IPS DF 6.9 (cell line): Measurements from ENCODE around the gene GSTK1.

Experiments used
- DNase-seq: peaks from one replicate; pipeline ENCODE4 v3.0.0-alpha.2; 2013; ENCODE audit warnings: low read depth, low spot score
- H3K27ac ChIP-seq: one replicate; pipeline ENCODE4 v1.5.1; 2013; ENCODE audit warnings: low read length, control low read depth
- H3K27me3 ChIP-seq: 2 replicates; pipeline ENCODE4 v1.6.1; 2013; ENCODE audit warnings: mild to moderate bottlenecking, low read length; ENCODE audit not compliant: control insufficient read depth, insufficient read depth
- H3K36me3 ChIP-seq: 2 replicates; pipeline ENCODE4 v1.6.1; 2013; ENCODE audit warnings: low read length; ENCODE audit not compliant: control insufficient read depth, insufficient read depth
- H3K4me1 ChIP-seq: 2 replicates; pipeline ENCODE4 v1.6.1; 2013; ENCODE audit warnings: low read length; ENCODE audit not compliant: control insufficient read depth, insufficient read depth
- H3K4me3 ChIP-seq: 2 replicates; pipeline ENCODE4 v1.5.1; 2013; ENCODE audit warnings: mild to moderate bottlenecking, low read length
- H3K9me3 ChIP-seq: 2 replicates; pipeline ENCODE4 v1.6.1; 2013; ENCODE audit warnings: low read length, inconsistent platforms; ENCODE audit not compliant: control insufficient read depth, insufficient read depth
- whole genome bisulfite sequencing: extraction: QIAGEN DNeasy Blood & Tissue Kit; methylation state at CpG from one replicate; pipeline ENCODE4 v1.1.7; 2013; ENCODE audit warnings: mixed read lengths, missing lambda C conversion rate; ENCODE audit not compliant: insufficient read length, insufficient coverage; 5-methylcytosine and 5-hydroxymethylcytosine counted together

GSTK1 gene

DNA sequence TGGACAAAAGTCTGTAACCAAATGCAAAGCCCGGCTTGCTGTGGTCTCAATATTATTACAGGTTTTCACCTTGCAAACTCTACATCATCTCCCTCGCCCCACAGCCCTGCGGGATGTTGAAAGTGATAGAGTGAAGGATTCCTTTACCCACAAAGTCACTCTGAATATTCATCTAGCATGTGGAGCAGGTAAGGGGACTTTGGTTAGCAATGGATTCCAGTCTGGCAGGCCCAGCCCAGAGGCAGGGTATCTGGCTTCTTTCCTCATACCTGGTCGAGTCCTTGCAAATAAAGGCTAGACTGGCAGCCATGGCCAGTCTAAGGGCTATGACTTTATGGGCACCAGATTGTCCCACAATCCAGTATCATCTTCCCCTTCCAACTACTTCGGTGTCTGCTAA lies 38.2 kb upstream of the GSTK1 start:
- Histone ChIP-seq H3K36me3 (no peaks in the 10 kb centered on the region), H3K4me1 (no peaks in the 10 kb centered on the region), H3K27ac (no peak overlapping the region), H3K27me3 (no peaks in the 10 kb centered on the region), H3K4me3 (no peak overlapping the region), H3K9me3 (no peaks in the 10 kb centered on the region)
- no peak for DNase-seq
- no CpG with 5 or more reads among the region's 5 CpGs for WGBS

DNA sequence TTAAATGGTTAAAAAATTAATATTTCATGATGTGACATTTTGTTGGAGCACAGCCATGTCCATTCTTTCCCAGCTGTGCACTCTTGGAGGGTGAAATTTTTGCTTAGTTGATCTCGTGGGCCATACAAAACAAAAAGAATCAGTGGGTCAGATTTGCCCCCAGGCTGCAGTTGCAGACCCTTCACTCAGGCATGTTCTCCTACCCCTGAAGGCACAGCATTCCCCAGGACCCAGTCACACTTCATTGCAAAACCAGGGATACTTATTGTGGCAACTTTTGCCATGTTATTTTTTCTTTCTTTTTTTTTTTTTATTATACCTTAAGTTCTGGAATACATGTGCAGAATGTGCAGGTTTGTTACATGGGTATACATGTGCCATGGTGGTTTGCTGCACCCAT lies 35.4 kb upstream of the GSTK1 start:
- H3K4me1 ChIP-seq = no peaks in the 10 kb centered on the region
- no peak overlapping the region for H3K4me3 ChIP-seq
- H3K27me3 ChIP-seq = no peaks in the 10 kb centered on the region
- DNase-seq = no peak
- H3K36me3 ChIP-seq = no peaks in the 10 kb centered on the region
- no peaks in the 10 kb centered on the region for H3K9me3 ChIP-seq
- H3K27ac ChIP-seq = no peak overlapping the region
- no CpG with 5 or more reads among the region's 1 CpG for WGBS

DNA sequence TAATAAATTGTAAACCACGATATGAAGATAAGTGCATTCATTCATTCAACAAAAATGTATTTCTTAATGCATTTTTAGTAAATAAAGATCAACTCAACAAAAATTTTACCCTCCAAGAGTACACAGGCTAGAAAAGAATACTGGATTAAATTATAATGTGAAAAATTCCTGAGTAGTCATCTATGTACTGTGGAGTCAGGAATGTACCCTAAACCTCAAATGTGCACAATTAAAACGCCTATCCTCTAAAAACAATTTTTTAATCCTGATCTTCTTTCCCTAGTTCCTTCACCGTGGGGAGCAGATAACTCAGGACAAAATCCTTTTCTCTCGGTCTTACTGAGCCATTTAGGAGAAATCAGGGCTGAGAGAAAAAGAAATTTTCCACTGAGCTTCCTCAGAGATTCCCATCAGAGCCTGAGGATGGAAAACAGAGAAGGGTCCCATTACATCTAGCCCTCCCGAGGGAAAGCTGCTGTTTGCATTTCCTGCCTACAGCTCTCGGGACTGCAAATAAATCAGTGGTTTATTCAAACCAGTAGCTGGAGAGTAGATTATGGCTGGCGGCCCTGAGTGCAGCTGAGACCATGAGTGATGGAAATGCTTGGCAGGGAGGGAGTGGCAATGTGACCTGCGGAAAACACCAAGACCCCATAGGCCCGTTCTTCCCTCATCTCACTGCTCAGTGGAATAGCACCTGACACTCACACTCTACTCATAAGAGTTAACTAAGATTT lies 34.0 kb upstream of the GSTK1 start:
- H3K27me3 ChIP-seq = no peaks in the 10 kb centered on the region

DNA sequence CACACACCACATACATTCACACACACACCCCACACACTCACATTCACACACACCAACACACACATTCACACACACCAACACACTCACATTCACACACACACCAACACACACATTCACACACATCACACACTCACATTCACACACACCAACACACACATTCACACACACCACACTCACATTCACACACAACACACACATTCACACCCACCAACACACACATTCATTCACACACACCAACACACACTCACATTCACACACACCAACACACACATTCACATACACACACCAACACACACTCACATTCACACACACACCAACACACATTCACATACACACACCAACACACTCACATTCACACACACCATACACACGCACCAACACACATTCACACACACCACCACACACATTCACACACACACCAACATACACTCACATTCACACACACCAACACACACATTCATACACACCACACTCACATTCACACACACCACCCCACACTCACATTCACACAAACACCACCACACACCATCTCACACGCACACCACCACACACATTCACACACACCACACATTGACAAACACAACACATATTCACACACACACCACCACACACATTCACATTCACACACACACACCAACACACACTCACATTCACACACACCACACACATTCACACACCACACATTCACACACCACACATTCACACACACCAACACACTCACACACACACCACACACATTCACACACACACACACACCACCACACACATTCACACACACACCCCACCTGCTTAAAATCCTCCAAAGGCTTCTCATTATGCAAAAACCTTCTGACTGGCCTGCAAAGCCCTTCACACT lies 32.4 kb upstream of the GSTK1 start:
- 100% methylated on average over 2 of the region's 2 CpGs for WGBS
- Histone ChIP-seq H3K36me3 (no peaks in the 10 kb centered on the region), H3K4me3 (no peak overlapping the region), H3K27ac (no peak overlapping the region), H3K9me3 (no peaks in the 10 kb centered on the region), H3K27me3 (no peaks in the 10 kb centered on the region), H3K4me1 (no peaks in the 10 kb centered on the region)
- DNase-seq = no peak

More for the DNA sequence above, 34.0 kb upstream of the GSTK1 start:
- no CpG with 5 or more reads among the region's 9 CpGs for WGBS
- no peaks in the 10 kb centered on the region for H3K9me3 ChIP-seq
- no peak overlapping the region for H3K4me3 ChIP-seq
- peak; percentile 13 for DNase-seq
- no peaks in the 10 kb centered on the region for H3K36me3 ChIP-seq
- H3K4me1 ChIP-seq = no peaks in the 10 kb centered on the region
- no peak overlapping the region for H3K27ac ChIP-seq

DNA sequence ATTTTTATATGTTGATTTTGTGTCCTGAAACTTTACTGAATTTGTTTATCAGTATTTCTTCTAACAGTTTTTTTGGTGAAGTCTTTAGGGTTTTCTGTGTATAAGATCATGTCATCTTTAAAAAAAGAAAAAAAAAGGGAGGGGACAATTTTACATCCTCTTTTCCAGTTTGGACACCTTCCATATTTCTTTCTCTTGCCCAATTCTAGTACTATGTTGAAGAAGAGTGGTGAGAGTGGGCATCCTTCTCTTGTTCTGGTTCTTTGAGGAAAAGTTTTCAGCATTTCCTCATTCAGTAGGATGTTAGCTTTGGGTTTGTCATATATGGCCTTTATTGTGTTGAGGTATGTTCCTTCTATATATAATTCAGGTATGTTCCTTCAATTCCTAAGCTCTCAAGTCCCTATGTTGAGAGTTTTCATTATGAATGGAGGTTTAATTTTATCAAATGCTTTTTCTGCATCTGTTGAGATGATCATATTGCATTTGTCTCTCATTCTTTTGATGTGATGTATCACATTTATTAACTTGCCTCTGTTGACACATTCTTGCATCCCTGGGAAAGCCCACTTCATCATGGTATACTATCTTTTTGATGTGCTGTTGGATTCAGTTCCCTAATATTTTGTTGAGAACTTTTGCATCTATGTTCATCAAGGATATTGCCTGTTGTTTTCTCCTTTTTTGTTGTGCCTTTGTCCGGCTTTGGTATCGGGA lies 29.3 kb upstream of the GSTK1 start:
- no peaks in the 10 kb centered on the region for H3K9me3 ChIP-seq
- H3K4me1 ChIP-seq = no peaks in the 10 kb centered on the region
- no peak overlapping the region for H3K4me3 ChIP-seq
- H3K27ac ChIP-seq = no peak overlapping the region
- no CpG with 5 or more reads among the region's 2 CpGs for WGBS
- no peaks in the 10 kb centered on the region for H3K27me3 ChIP-seq
- no peak for DNase-seq
- H3K36me3 ChIP-seq = no peaks in the 10 kb centered on the region

DNA sequence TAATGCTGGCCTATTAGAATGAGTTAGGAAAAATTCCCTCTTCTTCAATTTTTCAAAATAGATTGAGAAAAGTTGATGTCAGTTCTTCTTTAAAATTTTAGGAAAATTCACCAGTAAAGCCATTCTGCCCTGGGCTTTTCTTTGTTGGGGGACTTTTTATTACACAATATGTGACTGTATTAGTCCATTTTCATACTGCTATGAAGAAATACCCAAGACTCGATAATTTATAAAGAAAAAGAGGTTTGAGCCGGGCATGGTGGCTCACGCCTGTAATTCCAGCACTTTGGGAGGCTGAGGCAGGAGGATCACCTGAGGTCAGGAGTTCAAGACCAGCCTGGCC lies 28.7 kb upstream of the GSTK1 start:
- Histone ChIP-seq H3K36me3 (no peaks in the 10 kb centered on the region), H3K4me3 (no peak overlapping the region), H3K27ac (no peak overlapping the region), H3K27me3 (no peaks in the 10 kb centered on the region), H3K9me3 (no peaks in the 10 kb centered on the region), H3K4me1 (no peaks in the 10 kb centered on the region)
- DNase-seq = no peak
- no CpG with 5 or more reads among the region's 3 CpGs for WGBS

DNA sequence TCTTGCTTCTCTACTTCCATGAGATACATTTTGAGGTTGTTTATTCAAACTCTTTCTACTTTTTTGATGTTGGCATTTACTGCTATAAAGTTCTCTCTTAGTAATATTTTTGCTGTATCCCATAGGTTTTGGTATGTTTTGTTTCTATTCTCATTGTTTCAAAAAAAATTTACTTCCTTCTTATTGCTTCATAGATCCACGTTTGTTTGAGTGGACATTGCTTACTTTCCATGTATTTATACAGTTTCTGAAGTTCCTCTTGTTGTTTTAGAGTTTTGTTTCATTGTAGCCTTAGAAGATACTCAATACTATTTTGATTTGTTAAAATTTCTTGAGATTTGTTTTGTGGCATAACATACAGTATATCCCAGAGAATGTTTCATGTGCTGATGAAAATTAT lies 27.7 kb upstream of the GSTK1 start:
- Histone ChIP-seq H3K4me3 (no peak overlapping the region), H3K27me3 (no peaks in the 10 kb centered on the region), H3K9me3 (no peaks in the 10 kb centered on the region), H3K36me3 (no peaks in the 10 kb centered on the region), H3K4me1 (no peaks in the 10 kb centered on the region), H3K27ac (no peak overlapping the region)
- no CpG with 5 or more reads among the region's 1 CpG for WGBS
- DNase-seq = no peak

DNA sequence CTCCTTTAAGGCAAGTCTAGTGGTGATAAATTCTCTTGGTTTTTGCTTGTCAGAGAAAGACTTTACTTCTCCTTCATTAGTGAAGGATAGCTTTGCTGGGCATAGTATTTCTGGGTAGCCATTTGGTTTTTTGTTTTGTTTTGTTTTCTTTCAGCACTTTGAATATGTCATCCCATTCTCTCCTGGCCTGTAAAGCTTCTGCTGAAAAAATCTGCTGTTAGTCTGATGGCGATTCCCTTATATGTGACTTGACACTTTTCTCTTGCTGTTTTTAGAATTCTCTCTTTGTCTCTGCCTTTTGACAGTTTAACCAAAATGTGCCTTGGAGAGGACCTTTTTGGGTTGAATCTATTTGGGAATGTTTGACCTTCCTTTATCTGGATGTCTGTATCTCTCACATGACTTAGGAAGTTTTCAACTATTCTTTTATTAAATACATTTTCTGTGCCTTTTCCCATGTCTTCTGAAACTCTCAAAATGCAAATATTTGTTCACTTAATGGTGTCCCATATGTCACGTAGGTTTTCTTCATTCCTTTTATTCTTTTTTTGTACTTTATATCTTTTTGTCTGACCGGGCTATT lies 26.7 kb upstream of the GSTK1 start:
- peaks cover 2% of the 10 kb centered on the region; the same call in 1 of the 2 replicates for H3K4me1 ChIP-seq
- WGBS = no CpG with 5 or more reads among the region's 3 CpGs
- no peak overlapping the region for H3K4me3 ChIP-seq
- DNase-seq = no peak
- H3K27ac ChIP-seq = no peak overlapping the region
- H3K36me3 ChIP-seq = no peaks in the 10 kb centered on the region
- H3K27me3 ChIP-seq = no peaks in the 10 kb centered on the region; the same call in 1 of the 2 replicates
- no peaks in the 10 kb centered on the region for H3K9me3 ChIP-seq

DNA sequence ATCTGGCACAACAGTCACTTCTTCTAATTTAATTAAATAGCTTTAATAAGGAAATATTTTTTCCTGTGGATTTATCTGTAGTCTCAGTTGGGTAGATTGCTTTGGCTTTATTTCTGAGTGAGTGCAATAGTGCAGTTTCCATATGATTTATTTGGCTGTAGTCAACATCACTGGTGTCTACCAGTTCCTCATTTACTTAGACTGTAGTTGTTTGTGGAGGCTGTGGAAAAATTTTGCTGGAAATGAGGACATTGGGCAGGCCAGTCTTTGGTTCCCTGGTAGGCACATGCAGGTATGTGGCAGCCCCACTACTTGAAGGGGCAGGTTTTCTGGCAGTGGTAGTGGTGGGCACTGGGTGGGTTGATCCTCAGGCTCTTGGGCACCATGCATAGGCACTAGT lies 25.9 kb upstream of the GSTK1 start:
- no peak for DNase-seq
- no peak overlapping the region for H3K4me3 ChIP-seq
- peaks cover 2% of the 10 kb centered on the region; the same call in 1 of the 2 replicates for H3K4me1 ChIP-seq
- H3K27me3 ChIP-seq = no peaks in the 10 kb centered on the region; the same call in 1 of the 2 replicates
- no peak overlapping the region for H3K27ac ChIP-seq
- H3K9me3 ChIP-seq = no peaks in the 10 kb centered on the region
- H3K36me3 ChIP-seq = no peaks in the 10 kb centered on the region

DNA sequence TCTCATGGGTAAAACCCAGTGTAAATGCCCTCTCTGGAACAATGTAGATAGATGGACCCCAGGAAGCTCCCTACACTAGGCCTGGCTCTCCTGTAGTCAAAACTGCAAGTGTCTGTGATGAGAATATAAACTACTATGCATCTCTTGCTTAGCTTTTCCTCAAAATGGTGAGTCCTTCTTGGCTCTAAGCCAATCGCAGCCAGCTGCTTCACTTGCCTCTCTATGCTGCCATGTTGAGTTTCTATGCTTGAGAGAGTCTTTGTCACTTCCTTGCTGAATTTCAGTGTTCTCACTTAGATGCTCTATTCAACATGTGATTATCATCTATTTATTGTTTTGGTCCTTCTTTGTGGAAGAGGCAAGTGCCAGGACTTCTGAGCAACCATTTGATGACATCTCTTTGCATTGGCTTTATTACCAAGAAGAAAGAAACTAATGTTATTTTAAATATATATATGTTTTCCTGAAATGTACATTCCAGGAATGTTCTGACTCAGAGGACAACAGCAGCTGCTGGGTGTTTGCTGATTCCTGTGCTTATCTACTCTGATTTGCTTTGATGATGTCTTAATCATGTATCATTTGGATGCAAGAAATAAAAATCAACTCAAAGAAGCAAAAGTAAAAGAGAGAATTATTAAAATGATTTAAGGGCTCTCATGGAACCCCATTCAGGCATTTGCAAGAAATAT lies 24.8 kb upstream of the GSTK1 start:
- Histone ChIP-seq H3K36me3 (no peaks in the 10 kb centered on the region), H3K27ac (no peak overlapping the region), H3K4me1 (peaks cover 2% of the 10 kb centered on the region; the same call in 1 of the 2 replicates), H3K27me3 (no peaks in the 10 kb centered on the region; the same call in 1 of the 2 replicates), H3K4me3 (no peak overlapping the region), H3K9me3 (no peaks in the 10 kb centered on the region)
- WGBS = no CpG with 5 or more reads among the region's 1 CpG
- no peak for DNase-seq
